Superior temporal gyrus (tissue), 1 donor: Measurements from ENCODE around the gene EBPL.

ENCODE experiments used
- DNase-seq: peaks from one replicate; pipeline ENCODE4 v3.0.0-alpha.2; 2016; ENCODE audit errors: extremely low spot score

Gene EBPL

GRCh38 chr13:49676581-49677298, 14.5 kb downstream of the EBPL start:
- no peak for DNase-seq

DNA sequence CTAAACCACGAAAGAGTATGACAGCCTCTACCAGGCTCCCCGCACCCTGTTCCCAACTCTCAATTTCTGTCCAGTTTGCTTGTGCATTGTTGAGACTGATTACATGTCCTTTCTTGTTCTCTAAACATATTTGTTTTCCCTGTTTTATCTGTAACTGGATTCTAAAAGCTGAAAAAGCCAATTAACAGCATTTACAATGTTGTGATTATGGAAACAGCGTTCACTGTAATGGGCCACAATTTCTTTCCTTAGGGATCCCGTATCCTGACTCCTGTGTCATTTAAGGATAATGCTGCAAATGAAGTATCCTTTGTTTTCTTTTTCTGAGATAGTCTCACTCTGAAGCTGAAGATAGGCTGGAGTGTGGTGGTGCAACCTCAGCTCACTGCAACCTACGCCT, 20.5 kb downstream of the EBPL start:
- no peak for DNase-seq

GRCh38 chr13:49669735-49670309, 21.5 kb downstream of the EBPL start:
- peak; percentile 83 for DNase-seq

- no peak for DNase-seq
Observed at GRCh38 chr13:49667773-49668172, 23.5 kb downstream of the EBPL start.

GRCh38 chr13:49664606-49665005, 26.7 kb downstream of the EBPL start:
- no peak for DNase-seq

DNA sequence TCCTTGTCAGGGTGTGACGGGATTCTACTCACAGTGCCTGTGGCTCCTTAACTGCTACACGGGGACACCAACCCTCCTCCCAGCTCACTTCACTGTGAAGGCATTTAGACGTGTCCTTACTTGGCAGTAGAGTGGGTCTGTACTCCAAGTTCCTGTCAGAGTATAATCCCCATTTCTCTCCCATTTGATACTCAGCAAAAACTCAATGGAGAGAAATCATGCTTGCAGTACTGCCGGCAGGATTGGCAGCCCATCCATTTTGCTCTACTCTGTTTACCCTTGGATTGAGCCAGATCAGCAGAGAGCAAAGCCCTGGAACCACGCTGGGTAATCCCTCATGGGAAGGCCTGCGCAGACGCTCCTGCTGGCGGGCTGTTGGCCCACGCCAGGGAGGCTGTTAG, 34.0 kb downstream of the EBPL start:
- no peak for DNase-seq

- DNase-seq = no peak
Observed at GRCh38 chr13:49655906-49656305, 35.4 kb downstream of the EBPL start.

GRCh38 chr13:49654011-49654410, 37.3 kb downstream of the EBPL start:
- no peak for DNase-seq

DNA sequence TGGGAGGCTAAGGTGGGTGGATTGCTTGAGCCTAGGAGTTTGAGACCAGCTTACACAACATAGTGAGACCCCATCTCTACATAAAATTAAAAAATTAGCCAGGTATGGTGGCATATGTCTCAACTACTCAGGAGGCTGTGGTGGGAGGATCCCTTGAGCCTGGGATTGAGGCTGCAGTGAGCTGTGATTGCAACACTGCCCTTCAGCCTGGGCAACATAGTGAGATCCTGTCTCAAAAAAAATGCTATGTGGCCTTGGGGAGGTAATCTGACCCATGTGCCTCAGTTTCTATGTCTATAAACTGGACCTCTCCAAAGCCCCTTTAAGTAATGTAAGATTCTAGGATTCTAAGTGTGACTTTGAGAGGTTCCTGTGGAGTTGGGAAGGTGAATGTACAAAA, 37.8 kb downstream of the EBPL start:
- DNase-seq = no peak

GRCh38 chr13:49652355-49653305, 38.7 kb downstream of the EBPL start:
- no peak for DNase-seq

- no peak for DNase-seq
Observed at GRCh38 chr13:49651570-49652354, 39.5 kb downstream of the EBPL start.

GRCh38 chr13:49649963-49650312, 41.3 kb downstream of the EBPL start:
- DNase-seq = no peak

GRCh38 chr13:49649244-49649962, 41.9 kb downstream of the EBPL start:
- DNase-seq = no peak

GRCh38 chr13:49646688-49647087, 44.6 kb downstream of the EBPL start:
- DNase-seq = no peak

DNA sequence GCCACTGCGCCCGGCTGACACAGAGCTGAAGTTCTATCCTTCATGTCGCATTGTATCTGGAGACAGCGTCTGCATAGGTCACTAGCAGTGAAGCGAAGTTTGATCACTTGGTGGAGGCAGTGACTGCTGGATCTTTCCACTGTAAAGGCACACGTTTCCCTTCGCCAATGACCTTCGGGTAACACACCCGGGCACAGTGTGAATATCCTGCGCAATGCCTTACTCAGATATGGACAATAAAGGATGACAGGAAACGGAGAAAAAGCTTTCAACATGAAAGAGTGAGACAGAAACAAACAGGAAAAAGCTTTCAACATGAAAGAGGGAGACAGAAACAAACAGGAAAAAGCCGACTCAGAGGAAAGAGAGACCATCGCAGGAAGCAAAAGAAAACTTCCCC, 45.8 kb downstream of the EBPL start:
- no peak for DNase-seq

DNA sequence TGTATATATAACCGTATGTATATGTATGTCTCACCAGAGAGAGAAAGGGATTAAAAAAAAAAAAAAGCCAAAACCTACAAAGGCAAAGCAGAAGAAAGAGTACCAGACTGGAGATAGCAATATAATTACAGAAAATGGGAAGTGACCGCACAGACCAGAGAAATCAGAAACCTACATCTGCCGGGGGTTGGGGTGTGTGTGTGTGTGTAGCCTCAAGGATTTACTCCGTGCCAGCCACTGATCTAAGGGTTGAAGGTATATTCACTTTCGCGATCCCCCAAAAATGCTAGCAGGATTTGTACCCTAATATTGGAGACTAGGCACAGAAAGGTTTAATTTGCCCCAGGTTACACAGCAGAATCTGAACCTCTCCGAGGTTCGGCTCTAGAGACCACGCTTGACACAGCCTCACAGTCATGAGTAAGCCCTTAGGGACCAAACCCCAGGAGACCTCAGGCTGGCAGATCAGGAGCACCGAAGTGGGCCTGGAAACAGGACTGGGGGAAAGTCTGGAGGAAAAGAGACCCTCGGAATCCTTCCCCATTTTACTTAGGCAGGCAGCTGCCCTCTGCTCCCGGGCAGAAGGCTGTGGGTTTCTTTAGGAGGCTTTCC, 48.1 kb downstream of the EBPL start:
- no peak for DNase-seq

DNA sequence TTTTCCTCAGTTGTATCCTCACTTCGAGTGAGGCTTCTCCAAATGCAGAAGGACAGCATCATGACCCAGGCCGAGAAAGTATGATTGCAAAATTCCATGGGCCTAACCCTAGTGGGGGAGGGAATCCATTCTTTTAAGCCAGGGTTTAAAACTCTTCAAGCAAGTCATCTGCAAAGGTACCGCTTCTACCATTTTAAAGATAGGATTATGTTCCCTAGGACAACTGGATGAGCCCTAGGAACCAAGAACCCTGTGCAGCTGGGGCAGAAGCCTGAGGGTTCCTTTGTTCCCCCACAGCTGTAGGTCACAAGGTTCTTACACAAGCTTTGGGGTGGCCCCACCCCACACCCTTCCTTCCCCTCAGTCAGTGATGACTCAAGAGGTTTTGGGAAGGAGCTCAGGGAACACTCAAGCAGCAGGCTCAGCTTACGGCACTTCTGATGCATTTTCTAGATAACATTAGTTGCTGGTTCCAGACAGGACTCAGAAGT, 49.4 kb downstream of the EBPL start:
- DNase-seq = no peak

DNA sequence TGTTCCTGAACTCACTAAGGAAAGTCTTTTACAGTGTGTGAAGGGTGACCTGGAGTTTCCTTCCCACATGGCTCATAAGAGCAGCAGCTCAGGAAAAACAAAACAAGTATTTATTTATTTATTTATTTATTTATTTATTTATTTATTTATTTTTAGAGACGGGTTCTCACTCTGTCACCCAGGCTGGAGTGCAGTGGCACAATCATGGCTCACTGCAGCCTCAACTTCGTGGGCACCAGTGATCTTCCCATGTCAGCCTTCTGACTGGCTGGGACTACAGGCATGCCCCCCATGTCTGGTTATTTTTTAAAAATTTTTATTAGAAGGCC, 52.6 kb downstream of the EBPL start:
- no peak for DNase-seq

- DNase-seq = no peak
Observed at GRCh38 chr13:49638030-49638743, 53.1 kb downstream of the EBPL start.

DNA sequence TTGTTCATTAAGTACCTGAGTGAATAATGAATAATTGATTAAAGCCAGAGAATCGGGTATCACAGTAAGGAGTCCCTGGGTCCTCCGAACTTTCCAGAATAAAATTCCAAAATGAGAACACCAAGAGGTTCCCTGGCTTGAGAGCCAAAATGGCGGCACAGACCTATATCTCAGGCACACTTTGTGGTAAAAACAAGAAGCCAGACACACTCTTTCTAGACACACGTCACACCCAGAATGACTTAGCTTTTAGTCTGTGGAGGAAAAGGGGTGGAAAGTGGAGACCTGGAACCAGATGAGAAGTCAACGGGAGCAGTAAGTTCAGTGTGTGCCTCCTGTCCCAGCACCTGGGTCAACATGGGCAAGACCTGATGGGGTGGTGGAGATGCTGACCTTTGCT, 54.6 kb downstream of the EBPL start:
- no peak for DNase-seq
